ENCODE data around the gene PWP2. TPM values are rescaled to one million over a fixed set of nuclear protein-coding genes. Genes with fewer than 3 reads are reported as not detected.
"Not testable (repeated sequence)": the region's sequence is repeated elsewhere in the genome, so short reads cannot be mapped to it uniquely, and the experiment has no call there.

The PWP2 gene
- total and polyA plus RNA-seq, 2 donors from 2014 or later, result 0.84 to 8.1 TPM

DNA sequence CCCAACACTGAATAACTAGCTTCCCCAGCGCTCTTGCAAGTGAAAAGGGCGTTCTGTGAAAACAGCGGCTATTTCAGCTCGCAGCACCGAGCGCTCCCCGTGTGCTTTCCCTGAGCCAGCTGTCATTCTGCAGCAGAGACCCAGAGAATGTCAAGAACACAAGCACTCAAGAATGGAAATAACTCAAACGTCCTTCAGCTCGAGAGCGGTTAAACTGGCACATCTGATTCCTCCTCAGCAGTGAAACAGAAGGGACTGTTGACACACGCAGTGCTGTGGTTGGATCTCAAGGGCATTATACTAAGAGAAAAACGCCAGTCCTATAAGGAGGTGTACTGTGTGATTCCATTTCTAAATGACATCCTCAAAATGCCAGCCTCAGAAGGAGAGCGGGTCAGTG, 8.2 kb upstream of the PWP2 start:
- H3K9me3 ChIP-seq (ENCODE audit: control insufficient read depth in 2 of 3, insufficient read depth in 1 of 3, low read length in 3 of 3); DNase-seq; H3K4me1 ChIP-seq (ENCODE audit: control insufficient read depth in 2 of 3, insufficient read depth in 2 of 3, low read depth in 1 of 3, low read length in 3 of 3); H3K9ac ChIP-seq (ENCODE audit: low read length in 3 of 3); H3K36me3 ChIP-seq (ENCODE audit: control insufficient read depth in 2 of 3, insufficient read depth in 3 of 3, low read length in 3 of 3); H3K27me3 ChIP-seq (ENCODE audit: control insufficient read depth, insufficient read depth, low read length); H3K27ac ChIP-seq (ENCODE audit: low read depth in 2 of 2, low read length in 2 of 2); H3K4me3 ChIP-seq (ENCODE audit: low read length in 3 of 3); intact Hi-C loops (cut with DNase I); FAIRE-seq: not testable (repeated sequence)

DNA sequence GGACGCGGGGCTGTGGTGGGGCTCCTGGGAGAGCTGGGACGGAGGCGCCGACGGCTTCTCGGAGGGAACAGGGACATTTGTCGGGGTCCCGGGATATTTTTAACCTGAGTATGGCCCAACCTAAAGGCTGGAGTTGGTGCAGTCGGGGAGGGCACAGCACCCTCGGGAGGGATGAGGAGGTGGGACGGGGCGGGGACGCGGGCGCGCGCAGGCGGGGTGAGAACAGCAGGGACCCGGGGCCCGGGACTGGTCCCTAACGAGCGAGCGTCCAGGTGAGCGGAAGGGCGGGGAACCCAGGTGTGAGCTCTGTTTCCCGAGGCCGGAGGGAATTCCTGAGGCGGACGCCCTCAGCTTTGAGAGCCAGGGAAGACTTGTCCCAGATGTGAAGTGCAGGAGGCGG, 390 bp downstream of the PWP2 start:
- intact Hi-C loops (cut with DNase I); H3K4me3 ChIP-seq (ENCODE audit: low read length in 3 of 3); FAIRE-seq: not testable (repeated sequence)

DNA sequence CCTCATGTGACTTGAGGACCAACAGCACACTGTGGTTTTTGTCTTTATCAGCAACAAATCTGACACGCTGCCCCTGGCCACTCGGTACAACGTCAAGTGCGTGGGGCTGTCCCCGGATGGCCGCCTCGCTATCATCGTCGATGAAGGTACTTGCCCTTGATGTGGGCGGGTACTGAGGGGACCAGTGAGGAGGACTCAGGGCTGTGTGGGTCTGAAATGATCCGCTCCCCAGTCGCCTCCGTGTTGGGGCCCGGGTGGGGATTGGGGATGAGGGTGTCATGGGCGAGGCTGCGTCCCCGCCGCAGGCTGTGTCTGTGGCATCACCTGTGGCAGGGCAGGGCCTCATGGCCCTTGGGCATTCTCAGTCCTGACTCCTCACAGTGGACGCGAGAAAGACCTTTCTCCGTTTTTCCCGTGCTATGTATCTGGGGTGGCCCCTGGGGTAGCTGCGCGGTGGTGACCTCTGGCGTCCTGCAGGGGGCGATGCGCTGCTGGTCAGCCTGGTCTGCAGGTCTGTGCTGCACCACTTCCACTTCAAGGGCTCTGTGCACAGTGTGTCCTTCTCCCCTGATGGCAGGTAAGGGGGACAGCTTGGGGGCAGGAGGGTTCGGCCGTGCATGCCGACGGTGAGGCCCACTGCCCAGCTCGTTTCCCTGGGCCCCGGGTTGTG, 6.6 kb downstream of the PWP2 start:
- H3K4me1 ChIP-seq (ENCODE audit: control insufficient read depth in 2 of 3, insufficient read depth in 2 of 3, low read depth in 1 of 3, low read length in 3 of 3); H3K27me3 ChIP-seq (ENCODE audit: control insufficient read depth, insufficient read depth, low read length); H3K9ac ChIP-seq (ENCODE audit: low read length in 3 of 3); DNase-seq; intact Hi-C loops (cut with DNase I); H3K27ac ChIP-seq (ENCODE audit: low read depth in 2 of 2, low read length in 2 of 2); FAIRE-seq; H3K9me3 ChIP-seq (ENCODE audit: control insufficient read depth in 2 of 3, insufficient read depth in 1 of 3, low read length in 3 of 3); H3K4me3 ChIP-seq (ENCODE audit: low read length in 3 of 3); H3K36me3 ChIP-seq (ENCODE audit: control insufficient read depth in 2 of 3, insufficient read depth in 3 of 3, low read length in 3 of 3): not testable (repeated sequence)

More for the DNA sequence above, 390 bp downstream of the PWP2 start:
- H3K27ac ChIP-seq (ENCODE audit: low read depth in 2 of 2, low read length in 2 of 2); H3K9me3 ChIP-seq (ENCODE audit: control insufficient read depth in 2 of 3, insufficient read depth in 1 of 3, low read length in 3 of 3); H3K9ac ChIP-seq (ENCODE audit: low read length in 3 of 3); H3K27me3 ChIP-seq (ENCODE audit: control insufficient read depth, insufficient read depth, low read length); H3K4me1 ChIP-seq (ENCODE audit: control insufficient read depth in 2 of 3, insufficient read depth in 2 of 3, low read depth in 1 of 3, low read length in 3 of 3); H3K36me3 ChIP-seq (ENCODE audit: control insufficient read depth in 2 of 3, insufficient read depth in 3 of 3, low read length in 3 of 3); DNase-seq: not testable (repeated sequence)

DNA sequence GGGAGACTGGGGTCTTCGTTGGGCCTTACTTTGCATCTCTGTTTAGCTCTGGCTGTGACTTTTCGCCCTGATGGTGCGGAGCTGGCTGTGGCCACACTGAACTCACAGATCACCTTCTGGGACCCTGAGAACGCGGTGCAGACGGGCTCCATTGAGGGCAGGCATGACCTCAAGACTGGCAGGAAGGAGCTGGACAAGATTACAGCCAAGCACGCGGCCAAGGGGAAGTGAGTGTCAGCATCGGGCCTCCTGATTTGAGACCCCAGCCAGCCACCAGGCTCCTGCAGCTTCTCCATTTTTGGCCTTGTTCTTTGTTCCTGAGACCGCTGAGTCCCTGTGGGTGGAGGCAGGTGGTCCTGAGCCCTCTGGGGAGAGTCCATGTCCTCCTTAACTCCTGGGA, 14.9 kb downstream of the PWP2 start:
- H3K27me3 ChIP-seq (ENCODE audit: control insufficient read depth, insufficient read depth, low read length); H3K4me1 ChIP-seq (ENCODE audit: control insufficient read depth in 2 of 3, insufficient read depth in 2 of 3, low read depth in 1 of 3, low read length in 3 of 3); H3K36me3 ChIP-seq (ENCODE audit: control insufficient read depth in 2 of 3, insufficient read depth in 3 of 3, low read length in 3 of 3); H3K4me3 ChIP-seq (ENCODE audit: low read length in 3 of 3); intact Hi-C loops (cut with DNase I); H3K9me3 ChIP-seq (ENCODE audit: control insufficient read depth in 2 of 3, insufficient read depth in 1 of 3, low read length in 3 of 3); H3K9ac ChIP-seq (ENCODE audit: low read length in 3 of 3); FAIRE-seq; DNase-seq; H3K27ac ChIP-seq (ENCODE audit: low read depth in 2 of 2, low read length in 2 of 2): not testable (repeated sequence)

DNA sequence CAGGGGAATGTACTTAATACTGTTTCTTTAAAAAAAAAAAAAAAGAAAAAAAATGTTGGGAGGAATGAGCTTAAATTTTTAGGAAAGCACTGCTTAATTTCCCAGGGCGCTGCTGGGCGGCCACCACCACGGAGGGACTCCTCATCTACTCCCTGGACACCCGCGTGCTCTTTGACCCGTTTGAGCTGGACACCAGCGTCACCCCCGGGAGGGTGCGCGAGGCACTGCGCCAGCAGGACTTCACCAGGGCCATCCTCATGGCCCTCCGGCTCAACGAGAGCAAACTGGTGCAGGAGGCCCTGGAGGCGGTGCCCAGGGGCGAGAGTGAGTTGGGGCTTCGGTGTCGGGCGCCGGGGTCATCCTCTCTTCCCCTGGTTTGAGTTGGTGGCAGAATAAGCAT, 20.6 kb downstream of the PWP2 start:
- H3K27me3 ChIP-seq (ENCODE audit: control insufficient read depth, insufficient read depth, low read length); DNase-seq; H3K9ac ChIP-seq (ENCODE audit: low read length in 3 of 3); H3K4me1 ChIP-seq (ENCODE audit: control insufficient read depth in 2 of 3, insufficient read depth in 2 of 3, low read depth in 1 of 3, low read length in 3 of 3); H3K9me3 ChIP-seq (ENCODE audit: control insufficient read depth in 2 of 3, insufficient read depth in 1 of 3, low read length in 3 of 3); FAIRE-seq; H3K27ac ChIP-seq (ENCODE audit: low read depth in 2 of 2, low read length in 2 of 2); H3K36me3 ChIP-seq (ENCODE audit: control insufficient read depth in 2 of 3, insufficient read depth in 3 of 3, low read length in 3 of 3); H3K4me3 ChIP-seq (ENCODE audit: low read length in 3 of 3); intact Hi-C loops (cut with DNase I): not testable (repeated sequence)

DNA sequence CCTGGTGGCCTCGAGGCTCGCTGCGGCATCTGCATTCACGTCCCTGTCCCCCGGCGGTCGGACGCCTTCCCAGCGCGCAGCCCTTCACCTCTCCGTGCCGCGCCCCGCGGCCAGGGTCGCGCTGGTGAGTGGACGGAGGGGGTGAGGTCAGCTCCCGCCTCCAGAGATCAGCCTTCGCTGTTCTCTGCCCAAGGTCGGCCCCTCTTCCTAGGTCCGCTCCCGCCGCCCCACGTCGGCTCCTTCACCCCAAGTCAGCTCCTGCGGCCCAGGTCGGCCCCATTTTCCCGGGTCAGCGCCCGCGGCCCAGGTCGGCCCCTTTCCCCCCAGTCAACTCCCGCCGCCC, 26.5 kb downstream of the PWP2 start:
- FAIRE-seq; H3K9me3 ChIP-seq (ENCODE audit: control insufficient read depth in 2 of 3, insufficient read depth in 1 of 3, low read length in 3 of 3); H3K27ac ChIP-seq (ENCODE audit: low read depth in 2 of 2, low read length in 2 of 2); H3K9ac ChIP-seq (ENCODE audit: low read length in 3 of 3); H3K4me3 ChIP-seq (ENCODE audit: low read length in 3 of 3); DNase-seq; intact Hi-C loops (cut with DNase I); H3K36me3 ChIP-seq (ENCODE audit: control insufficient read depth in 2 of 3, insufficient read depth in 3 of 3, low read length in 3 of 3); H3K4me1 ChIP-seq (ENCODE audit: control insufficient read depth in 2 of 3, insufficient read depth in 2 of 3, low read depth in 1 of 3, low read length in 3 of 3); H3K27me3 ChIP-seq (ENCODE audit: control insufficient read depth, insufficient read depth, low read length): not testable (repeated sequence)

DNA sequence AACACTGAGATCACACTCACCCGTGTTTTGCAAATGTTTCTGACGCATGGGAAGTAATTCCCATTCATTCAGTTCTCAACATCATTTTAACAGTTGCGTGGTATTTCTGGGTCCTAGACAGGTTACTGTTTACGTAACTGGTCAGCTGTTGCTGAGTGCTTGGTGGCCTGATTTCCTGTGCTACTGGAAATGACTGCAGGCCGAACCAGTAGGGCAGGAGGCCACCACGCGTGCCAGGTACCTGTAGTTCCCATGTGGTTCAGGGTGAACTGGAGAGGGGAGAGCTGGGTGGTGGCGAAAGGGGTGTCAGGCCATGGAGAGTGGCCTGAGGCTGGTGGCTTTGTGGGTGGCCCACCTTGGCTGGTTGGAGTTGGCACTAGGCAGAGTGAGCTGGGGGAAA, 27.5 kb downstream of the PWP2 start:
- H3K27ac ChIP-seq (ENCODE audit: low read depth in 2 of 2, low read length in 2 of 2); intact Hi-C loops (cut with DNase I); H3K4me3 ChIP-seq (ENCODE audit: low read length in 3 of 3); H3K9me3 ChIP-seq (ENCODE audit: control insufficient read depth in 2 of 3, insufficient read depth in 1 of 3, low read length in 3 of 3); H3K36me3 ChIP-seq (ENCODE audit: control insufficient read depth in 2 of 3, insufficient read depth in 3 of 3, low read length in 3 of 3); H3K27me3 ChIP-seq (ENCODE audit: control insufficient read depth, insufficient read depth, low read length); DNase-seq; H3K9ac ChIP-seq (ENCODE audit: low read length in 3 of 3); FAIRE-seq; H3K4me1 ChIP-seq (ENCODE audit: control insufficient read depth in 2 of 3, insufficient read depth in 2 of 3, low read depth in 1 of 3, low read length in 3 of 3): not testable (repeated sequence)

All from kidney (tissue), 11 donors.